Pancreas (tissue), 10 donors: Measurements from ENCODE around the gene YBX1. TPM values are rescaled to one million over a fixed set of nuclear protein-coding genes. Genes with fewer than 3 reads are reported as not detected.

ENCODE experiments used
- ATAC-seq, 4 donors: fragments of 200-7000 bp; cut with Tn5 transposase; one replicate each; pipeline versions ENCODE4 v1.8.0 to v1.9.1; 2020; ENCODE audit warnings: mild to moderate bottlenecking in 4 of 4, moderate library complexity in 4 of 4
- DNase-seq, 6 donors: peaks; one replicate each; pipeline ENCODE4 v3.0.0-alpha.2; 2020
- FAIRE-seq: peaks from 2 replicates; lab custom pipeline; 2012; peaks lifted over from hg19 to GRCh38; lab: Jason Lieb, UNC
- H3K27ac ChIP-seq, 4 donors: fragments of 200-600 bp; sonication (generic); 1 replicate in 3 of 4; 2 replicates in 1 of 4; pipeline versions ENCODE4 v1.5.0 to v1.8.0; 2020
- H3K27me3 ChIP-seq, 4 donors: fragments of 200-600 bp; one replicate each; pipeline ENCODE4 v1.8.0; 2021
- H3K36me3 ChIP-seq, 3 donors: fragments of 200-600 bp; sonication (generic) in 1 of 3; one replicate each; pipeline versions ENCODE4 v1.5.0 to v1.8.0; 2020 to 2021
- H3K4me1 ChIP-seq, 3 donors: fragments of 200-600 bp; one replicate each; pipeline ENCODE4 v1.8.0; 2021
- H3K4me3 ChIP-seq, 4 donors: fragments of 200-600 bp; sonication (generic) in 2 of 4; one replicate each; pipeline versions ENCODE4 v1.5.0 to v1.8.0; 2020 to 2021
- H3K9me3 ChIP-seq, 4 donors: fragments of 200-600 bp; one replicate each; pipeline ENCODE4 v1.8.0; 2021
- WGBS, 2 donors: extraction: QIAGEN DNeasy Blood & Tissue Kit; methylation state at CpG; one replicate each; pipeline ENCODE4 v1.1.7; 2013; 5-methylcytosine and 5-hydroxymethylcytosine counted together
- intact Hi-C, 3 donors: fragments of 100-400 bp; cut with DNase I; formaldehyde crosslinking; loops; one replicate each; pipeline versions ENCODE4 v1.11.1 to v1.14.2; 2022
- polyA plus RNA-seq, 2 donors: library from polyadenylated mRNA; stranded (reverse); fragments of 200-250 nt; gene quantifications; one replicate each; pipeline ENCODE4 v1.2.3, GENCODE V29; 2013
- total RNA-seq, 6 donors: library from RNA; stranded (reverse); fragmentation: NEBNext Ultra II Directional in 4 of 6; extraction: Animal tissue kit (Norgen Biotek cat#: 25700) in 4 of 6; gene quantifications; one replicate each; pipeline versions ENCODE4 v1.2.1 to v1.2.4, GENCODE V29; 2021 to 2023
- TF ChIP-seq, protein P1 (sequence below), 4 donors: fragments of 200-600 bp; sonication (generic) in 3 of 4; IDR thresholded peaks; one replicate each; pipeline versions ENCODE4 v1.5.0 to v1.8.0; 2021; ENCODE audit warnings: antibody characterized with exemption in 4 of 4
- donor health status: healthy with polysubstance abuse.
- donor health status: DM: no; HTN: no; CAD: no; lungs with moderate emphysema.
- donor health status: DM: no; HTN: no; CAD: no.
- donor health status: control.
- donor health status: control.
- donor health status: Bipolar disorder and iron deficiency.
- donor health status: DM: yes; HTN: yes; CAD: no.
- donor health status: DM: no; HTN: no; CAD: no.
- donor health status: DM: no; HTN: no; CAD: no.
- donor health status: DM: yes; HTN: yes; CAD: no.

Gene YBX1
- total and polyA plus RNA-seq, 8 donors, result 97.4 to 240 (median 196) TPM

DNA sequence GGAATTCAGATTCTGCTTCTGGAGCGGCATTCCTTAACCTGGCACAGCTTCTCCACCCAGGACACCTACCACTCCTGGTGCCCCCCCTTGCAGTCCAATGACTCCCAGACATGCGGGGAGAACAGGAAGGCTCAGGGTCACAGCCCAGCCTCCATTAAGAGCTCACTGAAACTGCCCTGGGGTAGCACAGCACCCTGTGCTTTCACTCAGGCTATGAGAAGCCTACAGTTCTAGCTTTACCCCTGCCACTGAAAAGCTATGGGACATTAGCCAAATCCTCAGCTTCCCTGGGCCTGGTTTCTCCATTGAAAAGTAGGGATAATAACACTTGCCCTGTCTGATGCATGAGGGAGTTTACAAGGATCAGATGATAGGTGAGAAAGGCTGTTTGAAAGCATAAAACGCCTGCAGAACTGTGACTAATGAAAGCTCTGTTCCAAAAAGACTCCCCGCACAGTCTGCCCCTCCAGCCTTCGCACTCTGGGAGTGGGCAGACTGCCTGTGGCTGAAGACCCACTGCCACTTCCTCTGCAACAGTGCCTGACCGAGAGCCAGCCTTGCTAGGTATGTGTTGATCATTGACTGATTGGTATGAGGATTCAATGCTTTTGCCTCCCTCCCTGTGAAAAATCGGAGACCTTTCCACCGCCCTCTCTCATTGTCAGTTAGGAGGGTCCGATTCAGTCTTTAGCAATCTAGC is 60.5 kb downstream of the YBX1 start:
- ATAC-seq, result no peak
- no peak for FAIRE-seq
- intact Hi-C loops, result loop anchor here in 1 of 3 donors (10.0 kb wide), 2 partner anchors 158 to 388 kb away; no protein-coding TSS in a partner anchor
- H3K27me3 ChIP-seq, result no peaks in the 10 kb centered on the region
- DNase-seq, result no peak
- TF ChIP-seq, protein P1, sequence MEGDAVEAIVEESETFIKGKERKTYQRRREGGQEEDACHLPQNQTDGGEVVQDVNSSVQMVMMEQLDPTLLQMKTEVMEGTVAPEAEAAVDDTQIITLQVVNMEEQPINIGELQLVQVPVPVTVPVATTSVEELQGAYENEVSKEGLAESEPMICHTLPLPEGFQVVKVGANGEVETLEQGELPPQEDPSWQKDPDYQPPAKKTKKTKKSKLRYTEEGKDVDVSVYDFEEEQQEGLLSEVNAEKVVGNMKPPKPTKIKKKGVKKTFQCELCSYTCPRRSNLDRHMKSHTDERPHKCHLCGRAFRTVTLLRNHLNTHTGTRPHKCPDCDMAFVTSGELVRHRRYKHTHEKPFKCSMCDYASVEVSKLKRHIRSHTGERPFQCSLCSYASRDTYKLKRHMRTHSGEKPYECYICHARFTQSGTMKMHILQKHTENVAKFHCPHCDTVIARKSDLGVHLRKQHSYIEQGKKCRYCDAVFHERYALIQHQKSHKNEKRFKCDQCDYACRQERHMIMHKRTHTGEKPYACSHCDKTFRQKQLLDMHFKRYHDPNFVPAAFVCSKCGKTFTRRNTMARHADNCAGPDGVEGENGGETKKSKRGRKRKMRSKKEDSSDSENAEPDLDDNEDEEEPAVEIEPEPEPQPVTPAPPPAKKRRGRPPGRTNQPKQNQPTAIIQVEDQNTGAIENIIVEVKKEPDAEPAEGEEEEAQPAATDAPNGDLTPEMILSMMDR (IDR thresholded peaks at IDR 0.05), result no peak
- no peaks in the 10 kb centered on the region for H3K4me1 ChIP-seq
- H3K4me3 ChIP-seq, result no peak overlapping the region
- 75 to 78% methylated on average over 9 of the region's 9 CpGs for WGBS, 2 donors
- no peak overlapping the region for H3K27ac ChIP-seq
- H3K36me3 ChIP-seq, result peaks cover 0 to under 1% (median 0%) of the 10 kb centered on the region in 3 donors
- no peaks in the 10 kb centered on the region for H3K9me3 ChIP-seq

DNA sequence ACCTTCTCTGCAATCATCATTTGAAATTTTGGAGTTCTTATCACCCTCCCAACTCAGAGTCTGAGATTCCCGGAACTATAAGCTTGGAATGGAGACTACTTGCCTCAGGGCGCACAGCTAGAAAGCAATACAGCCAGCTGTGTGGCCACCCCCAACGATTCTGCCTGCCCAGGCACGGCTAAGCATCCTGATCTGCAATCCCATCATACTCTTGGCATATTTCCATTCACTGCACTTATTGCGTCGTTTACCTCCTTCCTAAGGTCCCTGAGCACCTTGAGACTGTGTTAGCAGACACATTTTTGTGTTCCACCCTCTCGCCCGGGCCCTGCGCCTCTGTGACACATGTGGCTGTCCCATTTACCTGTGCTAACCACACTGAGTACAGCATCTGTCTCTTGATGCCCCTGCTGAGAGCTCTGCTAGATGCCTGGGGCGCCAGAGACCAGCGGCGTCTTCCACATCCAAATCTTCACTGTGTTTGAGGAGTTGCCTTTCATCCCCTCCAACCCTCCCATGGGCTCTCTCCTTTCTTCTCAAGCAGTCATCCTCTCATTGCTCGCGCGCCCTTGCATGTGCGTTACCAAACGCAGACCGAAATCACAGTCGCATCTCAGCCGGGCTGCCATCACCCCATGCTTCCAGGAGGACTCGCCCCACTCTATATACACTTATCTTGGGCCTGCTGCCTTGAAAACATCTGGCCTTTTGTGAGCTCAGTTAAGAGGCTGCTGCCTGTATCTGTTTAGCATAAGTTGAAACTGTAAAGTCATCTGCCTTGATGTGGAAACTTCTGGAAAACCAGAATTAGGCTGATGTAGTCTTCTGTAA is 61.3 kb downstream of the YBX1 start:
- H3K27ac ChIP-seq, result no peak overlapping the region
- ATAC-seq (no peak), DNase-seq (no peak), FAIRE-seq (no peak)
- TF ChIP-seq, protein P1 (IDR thresholded peaks at IDR 0.05), result no peak
- H3K36me3 ChIP-seq, result peaks cover 0 to 4% (median 0%) of the 10 kb centered on the region in 3 donors
- no peaks in the 10 kb centered on the region for H3K27me3 ChIP-seq
- H3K9me3 ChIP-seq, result no peaks in the 10 kb centered on the region
- no peaks in the 10 kb centered on the region for H3K4me1 ChIP-seq
- H3K4me3 ChIP-seq, result no peak overlapping the region
- intact Hi-C loops, result loop anchor here in 1 of 3 donors (10.0 kb wide), 2 partner anchors 159 to 389 kb away; no protein-coding TSS in a partner anchor
- 71 to 75% methylated on average over 21 of the region's 21 CpGs for WGBS, 2 donors

DNA sequence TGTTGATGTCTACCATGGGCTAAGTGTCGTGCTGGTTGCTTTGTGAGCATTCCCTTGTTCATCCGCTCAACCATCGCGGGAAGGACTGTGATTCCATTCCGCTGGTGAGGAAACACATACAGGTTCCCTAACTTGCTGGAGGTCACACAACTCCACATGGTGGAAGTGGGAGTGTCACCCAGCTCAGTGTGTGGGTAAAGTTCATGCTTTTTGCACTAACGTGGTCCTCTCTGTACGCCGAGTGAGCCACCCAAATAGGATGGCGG is 61.9 kb downstream of the YBX1 start:
- Histone ChIP-seq H3K27me3 (no peaks in the 10 kb centered on the region), H3K4me3 (no peak overlapping the region), H3K4me1 (no peaks in the 10 kb centered on the region), H3K36me3 (peaks cover 0 to 5% (median 0%) of the 10 kb centered on the region in 3 donors), H3K27ac (no peak overlapping the region), H3K9me3 (no peaks in the 10 kb centered on the region)
- DNase-seq (no peak), FAIRE-seq (no peak), ATAC-seq (no peak)
- 87 to 90% methylated on average over 9 of the region's 9 CpGs for WGBS, 2 donors
- TF ChIP-seq, protein P1 (IDR thresholded peaks at IDR 0.05), result no peak
- intact Hi-C loops, result loop anchor here in 1 of 3 donors (10.0 kb wide), 2 partner anchors 159 to 389 kb away; no protein-coding TSS in a partner anchor

DNA sequence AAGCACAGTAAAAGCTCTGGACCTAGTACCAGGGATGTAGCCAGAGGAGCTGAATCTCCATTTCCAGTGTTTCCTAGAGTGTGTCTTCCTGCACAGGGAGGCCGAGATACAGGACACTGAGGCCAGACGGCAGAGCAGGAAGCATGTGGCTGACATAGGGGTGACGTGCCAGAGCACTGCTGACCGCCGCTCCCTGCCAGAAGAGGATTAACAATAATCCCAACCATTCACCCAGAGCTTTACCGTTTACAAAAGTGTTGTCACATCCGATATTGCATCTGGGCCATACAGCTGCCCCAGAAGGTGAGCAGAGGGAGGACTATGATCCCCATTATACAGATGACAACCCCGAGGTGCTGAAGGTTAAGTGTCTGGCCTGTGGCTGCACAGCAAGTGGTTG is 63.6 kb downstream of the YBX1 start:
- peaks cover 0 to 14% (median 5%) of the 10 kb centered on the region in 3 donors for H3K36me3 ChIP-seq
- no peak overlapping the region for H3K4me3 ChIP-seq
- intact Hi-C loops, result loop anchor here in 1 of 3 donors (10.0 kb wide), 2 partner anchors 161 to 391 kb away; no protein-coding TSS in a partner anchor
- FAIRE-seq (no peak), ATAC-seq (no peak), DNase-seq (no peak)
- WGBS, 2 donors, result 83 to 85% methylated on average over 8 of the region's 8 CpGs
- TF ChIP-seq, protein P1 (IDR thresholded peaks at IDR 0.05), result no peak
- no peaks in the 10 kb centered on the region for H3K4me1 ChIP-seq
- H3K27me3 ChIP-seq, result no peaks in the 10 kb centered on the region
- no peak overlapping the region for H3K27ac ChIP-seq
- no peaks in the 10 kb centered on the region for H3K9me3 ChIP-seq
